HepG2 (cell line): ENCODE measurements around the gene LYZ. TPM values are rescaled to one million over a fixed set of nuclear protein-coding genes. Genes with fewer than 3 reads are reported as not detected.

ENCODE experiments used
- FOXK2 ChIP-seq: fragments of 450-650 bp; IDR thresholded peaks from 2 replicates; pipeline ENCODE4 v1.6.1; 2016
- FOXO1 ChIP-seq: sonication (generic); formaldehyde crosslinking; IDR thresholded peaks from 2 replicates; pipeline ENCODE4 v1.4.0; 2020; ENCODE audit warnings: missing genetic modification reagents
- GMEB1 ChIP-seq: sonication (generic); formaldehyde crosslinking; IDR thresholded peaks from 2 replicates; pipeline ENCODE4 v1.5.1; 2020; ENCODE audit warnings: missing genetic modification reagents, mild to moderate bottlenecking, borderline replicate concordance
- RFXAP ChIP-seq: sonication (generic); formaldehyde crosslinking; IDR thresholded peaks from 2 replicates; pipeline ENCODE4 v1.4.0; 2020; ENCODE audit warnings: missing genetic modification reagents, borderline replicate concordance
- RXRB ChIP-seq: IDR thresholded peaks from 2 replicates; pipeline ENCODE4 v1.6.1; 2016; ENCODE audit warnings: borderline replicate concordance, missing genetic modification reagents, missing compliant biosample characterization
- ZBED4 ChIP-seq: sonication (generic); formaldehyde crosslinking; IDR thresholded peaks from 2 replicates; pipeline ENCODE4 v1.4.0; 2020; ENCODE audit warnings: missing genetic modification reagents, borderline replicate concordance
- ZFX ChIP-seq: sonication (generic); formaldehyde crosslinking; IDR thresholded peaks from 2 replicates; pipeline ENCODE4 v1.4.0; 2020; ENCODE audit warnings: mild to moderate bottlenecking, low read depth, missing genetic modification reagents, moderate library complexity
- ZNF275 ChIP-seq: sonication (generic); formaldehyde crosslinking; IDR thresholded peaks from 2 replicates; pipeline ENCODE4 v1.8.0; 2022; ENCODE audit warnings: missing genetic modification reagents, mild to moderate bottlenecking, inconsistent platforms, borderline replicate concordance
- ZNF646 ChIP-seq: sonication (generic); formaldehyde crosslinking; IDR thresholded peaks from 2 replicates; pipeline ENCODE4 v1.9.0; 2021; ENCODE audit warnings: mild to moderate bottlenecking, missing genetic modification reagents
- polyA plus RNA-seq, 8 experiments: library from polyadenylated mRNA; depleted of rRNA in 3 of 8; stranded (reverse) in 7 of 8; unstranded in 1 of 8; fragments of >200 nt; fragmentation: Illumina TruSeq in 4 of 8; extraction: Trizol in 4 of 8; gene quantifications; 2 replicates each; pipeline versions ENCODE4 v1.2.1 to v1.2.3, GENCODE V29; 2011 to 2016; ENCODE audit warnings: low read depth in 4 of 8, missing spikeins in 1 of 8, mixed read lengths in 1 of 8; ENCODE audit not compliant: insufficient read depth in 1 of 8
- total RNA-seq, 5 experiments: library from RNA; depleted of rRNA; stranded (reverse); fragments of >200 nt; fragmentation: Illumina TruSeq; extraction: Trizol; gene quantifications; 2 replicates each; pipeline ENCODE4 v1.2.3, GENCODE V29; 2016; ENCODE audit warnings: low read depth in 1 of 5

Gene LYZ
- total and polyA plus RNA-seq, 2 of the 13 experiments (the other 11 are each of a cell fraction or from before 2014, with no cell fraction given), result 1,788 to 2,054 TPM

- TF ChIP-seq ZBED4 (CRISPR knock-in tag) (peak; percentile 68; the same call in 1 of the 2 replicates), ZNF646 (no peak), FOXO1 (peak; percentile 98), ZNF275 (CRISPR knock-in tag) (peak; percentile 71; the same call in 1 of the 2 replicates), RFXAP (CRISPR knock-in tag) (peak; percentile 72; the same call in 1 of the 2 replicates), RXRB (CRISPR knock-in tag) (peak; percentile 91), FOXK2 (peak; percentile 65; the same call in 1 of the 2 replicates), ZFX (peak; percentile 43; the same call in 1 of the 2 replicates), GMEB1 (CRISPR knock-in tag) (peak; percentile 40; the same call in 1 of the 2 replicates)
Observed at GRCh38 chr12:69348162-69348938, at the start of gene LYZ (continued).
